Psoas muscle (tissue), 8 donors: ENCODE results near the gene UTP3. TPM values are rescaled to one million over a fixed set of nuclear protein-coding genes. Genes with fewer than 3 reads are reported as not detected.

Experiments
- ATAC-seq, 4 donors: fragments of 200-7000 bp; cut with Tn5 transposase; one replicate each; pipeline ENCODE4 v1.9.1; 2020; ENCODE audit warnings: moderate library complexity in 3 of 4, mild to moderate bottlenecking in 2 of 4
- DNase-seq, 2 donors: peaks; one replicate each; pipeline ENCODE4 v3.0.0-alpha.2; 2020
- H3K27ac ChIP-seq: fragments of 200-600 bp; one replicate; pipeline ENCODE4 v1.8.0; 2022
- H3K27me3 ChIP-seq, 3 donors: fragments of 200-600 bp in 1 of 3; one replicate each; pipeline versions ENCODE4 v1.6.1 to v1.8.0; 2013 to 2022; ENCODE audit warnings: low read length in 2 of 3, mild to moderate bottlenecking in 2 of 3, moderate library complexity in 1 of 3; ENCODE audit not compliant: insufficient read depth in 3 of 3
- H3K36me3 ChIP-seq, 2 donors: fragments of 200-600 bp in 1 of 2; one replicate each; pipeline versions ENCODE4 v1.6.1 to v1.8.0; 2013 to 2022; ENCODE audit warnings: low read depth in 1 of 2, mild to moderate bottlenecking in 1 of 2, moderate library complexity in 1 of 2; ENCODE audit not compliant: insufficient read depth in 1 of 2
- H3K4me1 ChIP-seq: fragments of 200-600 bp; one replicate; pipeline ENCODE4 v1.8.0; 2022
- H3K4me3 ChIP-seq: fragments of 200-600 bp; one replicate; pipeline ENCODE4 v1.8.0; 2022; ENCODE audit warnings: mild to moderate bottlenecking
- H3K9me3 ChIP-seq: fragments of 200-600 bp; one replicate; pipeline ENCODE4 v1.8.0; 2022
- WGBS, 3 donors: extraction: QIAGEN DNeasy Blood & Tissue Kit; methylation state at CpG; one replicate each; pipeline versions ENCODE4 v1.1.6 to v1.1.7; 2013; 5-methylcytosine and 5-hydroxymethylcytosine counted together
- intact Hi-C, 2 donors: fragments of 100-400 bp; cut with DNase I; formaldehyde crosslinking; loops; one replicate each; pipeline versions ENCODE4 v1.11.0 to v1.14.2; 2022
- polyA plus RNA-seq, 3 donors: library from polyadenylated mRNA; stranded (reverse); fragments of 200-250 nt; gene quantifications; one replicate each; pipeline ENCODE4 v1.2.3, GENCODE V29; 2013
- total RNA-seq, 4 donors: library from RNA; stranded (reverse); fragmentation: NEBNext Ultra II Directional in 2 of 4; extraction: Animal tissue kit (Norgen Biotek cat#: 25700) in 2 of 4; gene quantifications; one replicate each; pipeline versions ENCODE4 v1.2.1 to v1.2.4, GENCODE V29; 2021 to 2023
- TF ChIP-seq, protein P1 (sequence below): fragments of 200-600 bp; IDR thresholded peaks from one replicate; pipeline ENCODE4 v1.8.0; 2022; ENCODE audit warnings: antibody characterized with exemption
- donor health status: healthy with polysubstance abuse.
- donor health status: DM: no; HTN: no; CAD: no; lungs with moderate emphysema.
- donor health status: Bipolar disorder and iron deficiency.
- donor health status: healthy.
- donor health status: DM: yes; HTN: yes; CAD: no.
- donor health status: DM: no; HTN: no; CAD: no.
- donor health status: DM: no; HTN: no; CAD: no.
- donor health status: DM: yes; HTN: yes; CAD: no.

The UTP3 gene
- total and polyA plus RNA-seq, 7 donors, result 13.0 to 32.5 (median 22.3) TPM

DNA sequence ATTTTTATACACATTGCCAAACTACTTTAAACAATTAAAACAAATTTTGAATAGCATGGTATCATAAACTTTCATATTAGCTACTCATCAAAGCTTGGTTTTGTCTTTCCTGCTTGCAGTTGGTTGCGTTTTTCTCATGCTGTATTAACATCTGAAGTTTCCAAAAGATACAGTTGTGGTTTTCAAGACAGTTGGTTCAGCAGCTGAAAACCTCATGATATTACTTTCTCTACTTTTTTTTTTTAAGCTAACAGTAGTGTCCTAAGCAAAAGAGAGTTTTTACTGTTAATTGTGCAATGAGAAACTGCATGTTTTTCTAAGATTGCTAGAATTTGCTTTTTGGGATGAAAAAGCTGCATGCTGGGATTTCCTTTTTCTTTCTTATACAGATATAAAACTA is 48.7 kb downstream of the UTP3 start:
- intact Hi-C loops, result no loop called here
- 64 to 86% (median 64%) methylated on average over 1 of the region's 1 CpG for WGBS, 3 donors

DNA sequence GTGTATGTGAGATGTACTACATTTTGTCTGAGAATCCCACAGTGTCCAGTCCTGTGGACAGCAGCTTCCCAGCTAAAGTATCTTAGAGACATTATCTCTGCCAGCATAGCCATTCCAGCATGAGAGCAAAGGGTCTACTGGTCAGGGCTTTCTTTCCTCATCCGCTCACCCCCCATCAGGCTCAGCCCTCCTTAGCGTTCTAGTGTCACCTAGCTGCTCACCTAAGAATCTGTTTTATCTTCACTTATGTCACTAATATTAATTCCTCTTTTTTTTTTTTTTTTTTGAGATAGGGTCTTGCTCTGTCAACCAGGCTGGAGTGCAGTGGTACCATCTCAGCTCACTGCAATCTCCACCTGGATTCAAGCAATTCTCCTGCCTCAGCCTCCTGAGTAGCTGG is 49.1 kb downstream of the UTP3 start:
- WGBS, 3 donors, result 84 to 93% (median 86%) methylated on average over 2 of the region's 2 CpGs
- intact Hi-C loops, result no loop called here
- DNase-seq, result no peak
- ATAC-seq, result no peak
- Histone ChIP-seq H3K27ac (no peak overlapping the region), H3K36me3 (no peaks in the 10 kb centered on the region), H3K4me3 (no peak overlapping the region), H3K27me3 (no peaks in the 10 kb centered on the region), H3K9me3 (no peaks in the 10 kb centered on the region), H3K4me1 (no peaks in the 10 kb centered on the region)
- TF ChIP-seq, protein P1, sequence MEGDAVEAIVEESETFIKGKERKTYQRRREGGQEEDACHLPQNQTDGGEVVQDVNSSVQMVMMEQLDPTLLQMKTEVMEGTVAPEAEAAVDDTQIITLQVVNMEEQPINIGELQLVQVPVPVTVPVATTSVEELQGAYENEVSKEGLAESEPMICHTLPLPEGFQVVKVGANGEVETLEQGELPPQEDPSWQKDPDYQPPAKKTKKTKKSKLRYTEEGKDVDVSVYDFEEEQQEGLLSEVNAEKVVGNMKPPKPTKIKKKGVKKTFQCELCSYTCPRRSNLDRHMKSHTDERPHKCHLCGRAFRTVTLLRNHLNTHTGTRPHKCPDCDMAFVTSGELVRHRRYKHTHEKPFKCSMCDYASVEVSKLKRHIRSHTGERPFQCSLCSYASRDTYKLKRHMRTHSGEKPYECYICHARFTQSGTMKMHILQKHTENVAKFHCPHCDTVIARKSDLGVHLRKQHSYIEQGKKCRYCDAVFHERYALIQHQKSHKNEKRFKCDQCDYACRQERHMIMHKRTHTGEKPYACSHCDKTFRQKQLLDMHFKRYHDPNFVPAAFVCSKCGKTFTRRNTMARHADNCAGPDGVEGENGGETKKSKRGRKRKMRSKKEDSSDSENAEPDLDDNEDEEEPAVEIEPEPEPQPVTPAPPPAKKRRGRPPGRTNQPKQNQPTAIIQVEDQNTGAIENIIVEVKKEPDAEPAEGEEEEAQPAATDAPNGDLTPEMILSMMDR, result no peak

More for the DNA sequence above, 48.7 kb downstream of the UTP3 start:
- H3K4me1 ChIP-seq, result no peaks in the 10 kb centered on the region
- H3K4me3 ChIP-seq, result no peak overlapping the region
- H3K27ac ChIP-seq, result no peak overlapping the region
- ATAC-seq (no peak), DNase-seq (no peak)
- TF ChIP-seq, protein P1, result no peak
- no peaks in the 10 kb centered on the region for H3K36me3 ChIP-seq
- no peaks in the 10 kb centered on the region for H3K9me3 ChIP-seq
- no peaks in the 10 kb centered on the region for H3K27me3 ChIP-seq

DNA sequence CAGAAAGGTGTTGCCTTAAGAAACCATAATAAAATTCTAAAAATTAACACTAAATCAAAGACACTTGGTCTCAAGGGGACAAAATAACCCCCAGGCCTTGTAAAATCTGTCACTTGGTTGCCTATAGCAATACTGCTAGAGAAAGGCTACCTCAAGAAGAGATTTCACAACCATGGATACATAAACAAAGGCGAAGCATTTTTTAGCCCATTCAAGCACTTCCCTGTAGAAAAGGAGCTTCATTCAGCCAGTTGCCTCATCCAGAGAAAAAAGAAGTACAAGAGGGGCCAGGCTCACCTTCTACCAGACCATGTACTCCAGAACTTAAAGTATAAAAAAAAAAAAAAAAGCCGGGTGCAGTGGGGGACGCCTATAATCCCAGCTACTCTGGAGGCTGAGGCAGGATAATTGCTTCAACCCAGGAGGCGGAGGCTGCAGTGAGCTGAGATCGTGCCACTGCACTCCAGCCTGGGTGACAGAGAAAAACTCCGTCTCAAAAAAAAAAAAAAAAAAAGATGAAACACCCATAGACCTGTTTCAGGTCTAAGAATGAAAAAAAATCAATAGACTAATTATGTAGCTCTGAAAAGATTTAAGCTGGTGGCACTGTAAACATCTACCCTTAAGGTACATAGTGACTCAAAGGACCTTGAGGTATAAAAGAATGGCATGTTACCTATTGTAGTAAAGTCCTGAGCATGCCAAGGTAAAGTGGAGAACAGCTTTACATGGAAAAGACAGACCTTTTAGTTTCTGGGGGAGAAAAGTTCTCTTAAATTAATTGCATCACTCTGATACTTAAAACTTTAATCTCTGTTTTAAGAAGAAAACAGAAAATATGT is 51.4 kb downstream of the UTP3 start:
- intact Hi-C loops, result no loop called here
- TF ChIP-seq, protein P1, result no peak

More for the DNA sequence above, 51.4 kb downstream of the UTP3 start:
- H3K36me3 ChIP-seq, result no peaks in the 10 kb centered on the region
- no peak for DNase-seq
- no peaks in the 10 kb centered on the region for H3K4me1 ChIP-seq
- no peaks in the 10 kb centered on the region for H3K27me3 ChIP-seq
- H3K4me3 ChIP-seq, result no peak overlapping the region
- no peak overlapping the region for H3K27ac ChIP-seq
- 72 to 95% (median 89%) methylated on average over 6 of the region's 6 CpGs for WGBS, 3 donors
- H3K9me3 ChIP-seq, result no peaks in the 10 kb centered on the region
- no peak for ATAC-seq

Other genes with a start within 250 kb of the UTP3 start
- gene MUC7, start 216.3 kb upstream of the UTP3 start, total RNA-seq, result not detected
- gene MUC7, start 216.3 kb upstream of the UTP3 start, polyA plus RNA-seq, result not detected
- gene AMTN, start 170.0 kb upstream of the UTP3 start, total RNA-seq, result not detected
- not detected for gene AMTN, start 170.0 kb upstream of the UTP3 start, polyA plus RNA-seq
- not detected for gene AMBN, start 96.3 kb upstream of the UTP3 start, total RNA-seq
- gene AMBN, start 96.3 kb upstream of the UTP3 start, polyA plus RNA-seq, result not detected
- gene ENAM, start 59.8 kb upstream of the UTP3 start, total RNA-seq, result 1 to 10 TPM; 1.6 to 6.6 (median 3.0) TPM
- 1 to 10 TPM in 1 of 3 donors, under 1 TPM in 2; 0.08 to 1.5 (median 0.65) TPM for gene ENAM, start 59.8 kb upstream of the UTP3 start, polyA plus RNA-seq
- 1 to 10 TPM in 3 of 4 donors, under 1 TPM in 1; 0.50 to 3.0 (median 1.7) TPM for gene JCHAIN, start 22.0 kb upstream of the UTP3 start, total RNA-seq
- under 1 TPM; 0.13 to 0.73 (median 0.15) TPM for gene JCHAIN, start 22.0 kb upstream of the UTP3 start, polyA plus RNA-seq
- 10 to 100 TPM; 31.3 to 53.7 (median 43.3) TPM for gene RUFY3, start 33.4 kb downstream of the UTP3 start, total RNA-seq
- 10 to 100 TPM; 15.1 to 35.2 (median 27.7) TPM for gene RUFY3, start 33.4 kb downstream of the UTP3 start, polyA plus RNA-seq
- 100 to 1,000 TPM; 114 to 144 (median 130) TPM for gene GRSF1, start 151.4 kb downstream of the UTP3 start, total RNA-seq
- gene GRSF1, start 151.4 kb downstream of the UTP3 start, polyA plus RNA-seq, result 100 to 1,000 TPM in 1 of 3 donors, 10 to 100 TPM in 2; 85.2 to 138 (median 96.6) TPM
- gene MOB1B, start 213.8 kb downstream of the UTP3 start, total RNA-seq, result 10 to 100 TPM in 3 of 4 donors, 1 to 10 TPM in 1; 9.8 to 22.3 (median 12.8) TPM
- 1 to 10 TPM; 2.8 to 5.7 (median 5.4) TPM for gene MOB1B, start 213.8 kb downstream of the UTP3 start, polyA plus RNA-seq